Kidney (tissue), 14 donors: ENCODE measurements around the gene ADGRF5. TPM values are rescaled to one million over a fixed set of nuclear protein-coding genes. Genes with fewer than 3 reads are reported as not detected.
"Not testable (repeated sequence)": the region's sequence is repeated elsewhere in the genome, so short reads cannot be mapped to it uniquely, and the experiment has no call there.

Experiments used
- DNase-seq, 5 donors: peaks; one replicate each; pipeline ENCODE4 v3.0.0-alpha.2; 2013 to 2020
- FAIRE-seq: peaks from 2 replicates; lab custom pipeline; 2012; peaks lifted over from hg19 to GRCh38; lab: Jason Lieb, UNC
- H3K27ac ChIP-seq, 2 donors: one replicate each; pipeline ENCODE4 v1.7.0; 2013; ENCODE audit warnings: low read depth in 2 of 2, low read length in 2 of 2, inconsistent platforms in 1 of 2
- H3K27me3 ChIP-seq: one replicate; pipeline ENCODE4 v1.7.1; 2013; ENCODE audit warnings: low read length, inconsistent platforms; ENCODE audit not compliant: control insufficient read depth, insufficient read depth
- H3K36me3 ChIP-seq, 3 donors: one replicate each; pipeline versions ENCODE4 v1.7.0 to v1.7.1; 2013; ENCODE audit warnings: low read length in 3 of 3, control low read depth in 1 of 3, inconsistent platforms in 1 of 3; ENCODE audit not compliant: insufficient read depth in 3 of 3, control insufficient read depth in 2 of 3
- H3K4me1 ChIP-seq, 3 donors: one replicate each; pipeline versions ENCODE4 v1.7.0 to v1.7.1; 2013; ENCODE audit warnings: low read length in 3 of 3, inconsistent platforms in 1 of 3, low read depth in 1 of 3; ENCODE audit not compliant: control insufficient read depth in 2 of 3, insufficient read depth in 2 of 3
- H3K4me3 ChIP-seq, 3 donors: one replicate each; pipeline versions ENCODE4 v1.7.0 to v1.8.1; 2013; ENCODE audit warnings: low read length in 3 of 3, control low read depth in 1 of 3, inconsistent platforms in 1 of 3
- H3K9ac ChIP-seq, 3 donors: one replicate each; pipeline versions ENCODE4 v1.7.0 to v1.7.1; 2013; ENCODE audit warnings: low read length in 3 of 3, control low read depth in 1 of 3, inconsistent platforms in 1 of 3
- H3K9me3 ChIP-seq, 3 donors: one replicate each; pipeline versions ENCODE4 v1.7.0 to v1.7.1; 2013; ENCODE audit warnings: low read length in 3 of 3, control low read depth in 1 of 3, inconsistent platforms in 1 of 3; ENCODE audit not compliant: control insufficient read depth in 2 of 3, insufficient read depth in 1 of 3
- CTCF ChIP-seq: IDR thresholded peaks from 3 replicates; pipeline ENCODE4 v1.5.1; 2012; ENCODE audit warnings: mild to moderate bottlenecking, moderate library complexity, borderline replicate concordance; ENCODE audit not compliant: insufficient read depth; ENCODE audit errors: extremely low read depth
- intact Hi-C: fragments of 100-400 bp; cut with DNase I; formaldehyde crosslinking; loops from one replicate; pipeline ENCODE4 v1.11.1; 2022
- polyA plus RNA-seq: library from polyadenylated mRNA; stranded (reverse); fragments of 350-450 nt; fragmentation: Illumina TruSeq; extraction: RNeasy Lipid Tissue Mini Kit (QIAGEN cat#74804); gene quantifications from one replicate; pipeline ENCODE4 v1.2.3, GENCODE V29; 2014; ENCODE audit warnings: low read depth, low replicate concordance; ENCODE audit not compliant: insufficient read depth
- total RNA-seq: library from RNA; stranded (reverse); fragmentation: NEBNext Ultra II Directional; extraction: Animal tissue kit (Norgen Biotek cat#: 25700); gene quantifications from one replicate; pipeline ENCODE4 v1.2.1, GENCODE V29; 2021
- donor health status: control.
- donor health status: control.
- donor health status: control.
- donor health status: control.
- donor health status: control.
- donor health status: DM: yes; HTN: yes; CAD: no.
- donor health status: Normal renal cell carcinoma (clear cell type).

ADGRF5 gene
- total and polyA plus RNA-seq, 2 donors from 2014 or later: 44.1 to 51.7 TPM

DNA sequence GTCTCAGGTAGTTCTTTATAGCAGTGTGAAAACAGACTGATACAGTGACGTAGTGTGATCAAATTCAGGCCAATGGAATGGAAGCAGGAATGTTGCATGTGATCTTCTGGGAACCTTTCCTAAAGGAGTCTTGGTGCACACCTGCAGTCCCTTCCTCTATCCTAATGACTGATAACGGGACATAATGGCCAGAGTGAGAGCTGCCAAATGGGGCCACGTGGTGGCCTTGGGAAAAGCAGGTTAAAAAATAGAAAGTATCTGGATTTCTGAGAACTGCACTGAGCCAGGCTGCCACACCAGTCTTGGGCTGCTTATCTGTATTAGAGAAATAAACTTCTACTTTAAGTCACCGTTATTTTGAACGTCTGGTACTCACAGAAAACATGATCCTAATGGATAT, 76.6 kb downstream of the ADGRF5 start:
- no peaks in the 10 kb centered on the region for H3K36me3 ChIP-seq
- intact Hi-C loops: no loop called here
- no peak for TF ChIP-seq CTCF
- DNase-seq (no peak), FAIRE-seq (no peak)
- H3K27ac ChIP-seq: no peak overlapping the region
- no peak overlapping the region for H3K4me3 ChIP-seq
- H3K4me1 ChIP-seq: peaks cover 0 to 3% (median 0%) of the 10 kb centered on the region in 3 donors
- no peak overlapping the region for H3K9ac ChIP-seq
- peaks cover 0 to 7% (median 0%) of the 10 kb centered on the region in 3 donors for H3K9me3 ChIP-seq
- H3K27me3 ChIP-seq: no peaks in the 10 kb centered on the region

DNA sequence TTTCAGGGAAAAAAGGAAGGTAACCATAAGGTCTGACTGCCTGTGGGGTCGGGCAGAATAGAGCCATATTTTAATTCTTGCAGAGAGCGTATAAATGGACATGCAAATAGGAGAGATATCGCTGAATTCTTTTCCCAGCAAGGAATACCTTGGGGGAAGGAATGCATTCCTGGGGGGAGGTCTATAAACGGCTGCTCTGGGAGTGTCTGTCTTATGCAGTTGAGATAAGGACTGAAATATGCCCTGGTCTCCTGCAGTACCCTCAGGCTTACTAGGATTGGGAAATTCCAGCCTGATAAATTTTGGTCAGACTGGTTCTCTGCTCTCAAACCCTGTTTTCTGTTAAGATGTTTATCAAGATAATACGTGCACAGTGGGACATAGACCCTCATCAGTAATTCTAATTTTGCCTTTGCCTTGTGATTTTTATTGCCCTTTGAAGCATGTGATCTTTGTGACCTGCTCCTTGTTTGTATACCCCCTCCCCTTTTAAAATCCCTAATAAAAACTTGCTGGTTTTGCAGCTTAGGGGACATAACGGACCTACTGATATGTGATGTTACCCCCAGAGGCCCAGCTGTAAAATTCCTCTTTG, 79.4 kb downstream of the ADGRF5 start:
- DNase-seq, H3K27ac ChIP-seq, H3K36me3 ChIP-seq, FAIRE-seq, intact Hi-C loops, H3K27me3 ChIP-seq, H3K4me1 ChIP-seq, H3K4me3 ChIP-seq, H3K9me3 ChIP-seq, H3K9ac ChIP-seq: not testable (repeated sequence)

GRCh38 chr6:46838033-46838432, 83.7 kb downstream of the ADGRF5 start:
- Histone ChIP-seq H3K27me3 (no peaks in the 10 kb centered on the region), H3K4me1 (no peaks in the 10 kb centered on the region), H3K36me3 (no peaks in the 10 kb centered on the region), H3K9me3 (peaks cover 0 to 7% (median 0%) of the 10 kb centered on the region in 3 donors), H3K9ac (no peak overlapping the region), H3K27ac (no peak overlapping the region), H3K4me3 (no peak overlapping the region)
- FAIRE-seq (no peak), DNase-seq (no peak)
- TF ChIP-seq CTCF: no peak
- intact Hi-C loops: no loop called here

- intact Hi-C loops, H3K4me1 ChIP-seq, H3K27ac ChIP-seq, H3K4me3 ChIP-seq, DNase-seq, H3K9me3 ChIP-seq, H3K9ac ChIP-seq, H3K27me3 ChIP-seq, FAIRE-seq, H3K36me3 ChIP-seq: not testable (repeated sequence)
These were observed 86.7 kb downstream of the ADGRF5 start for GRCh38 chr6:46834991-46835390.

DNA sequence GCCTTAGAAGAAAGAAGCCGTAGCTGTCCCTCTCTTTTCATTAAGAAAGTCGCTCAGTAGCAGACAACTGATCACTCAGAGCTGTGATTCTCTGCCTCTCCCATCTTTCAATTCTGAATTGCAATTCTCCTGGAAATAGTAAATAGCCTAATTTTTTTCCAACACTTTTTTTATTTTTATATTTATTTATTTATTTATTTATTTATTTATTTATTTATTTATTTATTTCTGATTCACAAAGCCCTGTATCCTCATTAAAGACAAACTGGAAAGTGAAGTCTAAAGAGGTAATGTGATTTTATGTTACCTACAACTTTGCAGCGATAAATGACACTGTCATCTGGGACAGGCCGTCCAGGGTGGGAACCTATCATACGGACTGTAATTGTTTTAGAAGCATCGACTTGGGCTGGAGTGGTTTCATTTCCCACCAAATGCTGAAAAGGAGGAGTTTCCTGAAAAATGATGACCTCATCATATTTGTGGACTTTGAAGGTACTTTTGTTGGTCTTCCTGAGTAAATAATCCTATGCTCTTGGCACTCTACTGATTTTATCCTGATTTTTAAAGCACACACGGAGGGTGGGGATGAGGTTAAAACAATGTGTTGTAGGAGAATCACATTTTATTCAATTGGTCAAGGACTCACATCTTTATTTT, 87.4 kb downstream of the ADGRF5 start:
- intact Hi-C loops, H3K9ac ChIP-seq, DNase-seq, H3K9me3 ChIP-seq, FAIRE-seq, H3K27me3 ChIP-seq, H3K27ac ChIP-seq, H3K4me1 ChIP-seq, H3K4me3 ChIP-seq, H3K36me3 ChIP-seq: not testable (repeated sequence)
